Measurements from ENCODE around the gene CAMP. TPM values are rescaled to one million over a fixed set of nuclear protein-coding genes. Genes with fewer than 3 reads are reported as not detected.

The CAMP gene
- total and polyA plus RNA-seq, 2 donors (not counting 1 experiment from before 2014, with no cell fraction given): not detected

- Histone ChIP-seq H3K4me2 (ENCODE audit: extremely low read depth, insufficient read depth, low read length) (no peak overlapping the region), H3K9me3 (ENCODE audit: control insufficient read depth, insufficient read depth, low read depth, low read length) (no peaks in the 10 kb centered on the region), H3K27me3 (ENCODE audit: control insufficient read depth, insufficient read depth, low read length) (no peaks in the 10 kb centered on the region), H3K27ac (ENCODE audit: insufficient read depth, low read length) (no peak overlapping the region), H3K36me3 (ENCODE audit: control insufficient read depth, insufficient read depth, low read length) (no peaks in the 10 kb centered on the region), H3K9ac (ENCODE audit: insufficient read depth, low read length) (no peak overlapping the region), H3K4me1 (ENCODE audit: control insufficient read depth, extremely low read depth, insufficient read depth, low read length) (no peaks in the 10 kb centered on the region), H2AFZ (ENCODE audit: low read length) (no peak overlapping the region), H4K20me1 (ENCODE audit: control insufficient read depth, extremely low read depth, insufficient read depth, low read length) (no peaks in the 10 kb centered on the region), H3K79me2 (ENCODE audit: control insufficient read depth, insufficient read depth, low read length) (no peaks in the 10 kb centered on the region), H3K4me3 (replicated peaks in 1 of 4; ENCODE audit: control extremely low read depth in 1 of 4, insufficient read depth in 1 of 4, low read depth in 3 of 4, low read length in 4 of 4) (no peak overlapping the region)
- TF ChIP-seq, protein P1, sequence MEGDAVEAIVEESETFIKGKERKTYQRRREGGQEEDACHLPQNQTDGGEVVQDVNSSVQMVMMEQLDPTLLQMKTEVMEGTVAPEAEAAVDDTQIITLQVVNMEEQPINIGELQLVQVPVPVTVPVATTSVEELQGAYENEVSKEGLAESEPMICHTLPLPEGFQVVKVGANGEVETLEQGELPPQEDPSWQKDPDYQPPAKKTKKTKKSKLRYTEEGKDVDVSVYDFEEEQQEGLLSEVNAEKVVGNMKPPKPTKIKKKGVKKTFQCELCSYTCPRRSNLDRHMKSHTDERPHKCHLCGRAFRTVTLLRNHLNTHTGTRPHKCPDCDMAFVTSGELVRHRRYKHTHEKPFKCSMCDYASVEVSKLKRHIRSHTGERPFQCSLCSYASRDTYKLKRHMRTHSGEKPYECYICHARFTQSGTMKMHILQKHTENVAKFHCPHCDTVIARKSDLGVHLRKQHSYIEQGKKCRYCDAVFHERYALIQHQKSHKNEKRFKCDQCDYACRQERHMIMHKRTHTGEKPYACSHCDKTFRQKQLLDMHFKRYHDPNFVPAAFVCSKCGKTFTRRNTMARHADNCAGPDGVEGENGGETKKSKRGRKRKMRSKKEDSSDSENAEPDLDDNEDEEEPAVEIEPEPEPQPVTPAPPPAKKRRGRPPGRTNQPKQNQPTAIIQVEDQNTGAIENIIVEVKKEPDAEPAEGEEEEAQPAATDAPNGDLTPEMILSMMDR (conservative IDR thresholded peaks at IDR 0.05 in 1 of 2, IDR thresholded peaks at IDR 0.05 in 1 of 2; ENCODE audit: low read depth in 1 of 2, low read length in 2 of 2): no peak
- TF ChIP-seq EZH2 (IDR thresholded peaks at IDR 0.05; ENCODE audit: low read length, missing control alignments): no peak
- no peak for DNase-seq (ENCODE audit: low read depth in 2 of 2)
Measured at GRCh38 chr3:48267782-48268181, 44.5 kb downstream of the CAMP start.

DNA sequence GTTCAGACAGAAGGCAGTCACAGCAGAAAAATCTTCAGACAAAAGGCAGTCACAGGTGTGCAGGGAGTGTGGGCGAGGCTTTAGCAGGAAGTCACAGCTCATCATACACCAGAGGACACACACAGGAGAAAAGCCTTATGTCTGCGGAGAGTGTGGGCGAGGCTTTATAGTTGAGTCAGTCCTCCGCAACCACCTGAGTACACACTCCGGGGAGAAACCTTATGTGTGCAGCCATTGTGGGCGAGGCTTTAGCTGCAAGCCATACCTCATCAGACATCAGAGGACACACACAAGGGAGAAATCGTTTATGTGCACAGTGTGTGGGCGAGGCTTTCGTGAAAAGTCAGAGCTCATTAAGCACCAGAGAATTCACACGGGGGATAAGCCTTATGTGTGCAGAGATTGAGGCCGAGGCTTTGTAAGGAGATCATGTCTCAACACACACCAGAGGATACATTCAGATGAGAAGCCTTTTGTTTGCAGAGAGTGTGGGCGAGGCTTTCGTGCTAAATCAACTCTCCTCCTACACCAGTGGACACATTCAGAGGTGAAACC, 45.2 kb downstream of the CAMP start:
- Histone ChIP-seq H3K4me2 (ENCODE audit: extremely low read depth, insufficient read depth, low read length) (no peak overlapping the region), H3K9ac (ENCODE audit: insufficient read depth, low read length) (no peak overlapping the region), H3K4me3 (replicated peaks in 1 of 4; ENCODE audit: control extremely low read depth in 1 of 4, insufficient read depth in 1 of 4, low read depth in 3 of 4, low read length in 4 of 4) (no peak overlapping the region), H3K27me3 (ENCODE audit: control insufficient read depth, insufficient read depth, low read length) (no peaks in the 10 kb centered on the region), H2AFZ (ENCODE audit: low read length) (no peak overlapping the region), H3K4me1 (ENCODE audit: control insufficient read depth, extremely low read depth, insufficient read depth, low read length) (no peaks in the 10 kb centered on the region), H3K9me3 (ENCODE audit: control insufficient read depth, insufficient read depth, low read depth, low read length) (no peaks in the 10 kb centered on the region), H3K79me2 (ENCODE audit: control insufficient read depth, insufficient read depth, low read length) (no peaks in the 10 kb centered on the region), H3K27ac (ENCODE audit: insufficient read depth, low read length) (no peak overlapping the region), H4K20me1 (ENCODE audit: control insufficient read depth, extremely low read depth, insufficient read depth, low read length) (no peaks in the 10 kb centered on the region), H3K36me3 (ENCODE audit: control insufficient read depth, insufficient read depth, low read length) (no peaks in the 10 kb centered on the region)
- peak in 1 of 2 donors; percentile 22 for DNase-seq (ENCODE audit: low read depth in 2 of 2)
- TF ChIP-seq, protein P1 (conservative IDR thresholded peaks at IDR 0.05 in 1 of 2, IDR thresholded peaks at IDR 0.05 in 1 of 2; ENCODE audit: low read depth in 1 of 2, low read length in 2 of 2): no peak
- no peak for TF ChIP-seq EZH2 (IDR thresholded peaks at IDR 0.05; ENCODE audit: low read length, missing control alignments)

DNA sequence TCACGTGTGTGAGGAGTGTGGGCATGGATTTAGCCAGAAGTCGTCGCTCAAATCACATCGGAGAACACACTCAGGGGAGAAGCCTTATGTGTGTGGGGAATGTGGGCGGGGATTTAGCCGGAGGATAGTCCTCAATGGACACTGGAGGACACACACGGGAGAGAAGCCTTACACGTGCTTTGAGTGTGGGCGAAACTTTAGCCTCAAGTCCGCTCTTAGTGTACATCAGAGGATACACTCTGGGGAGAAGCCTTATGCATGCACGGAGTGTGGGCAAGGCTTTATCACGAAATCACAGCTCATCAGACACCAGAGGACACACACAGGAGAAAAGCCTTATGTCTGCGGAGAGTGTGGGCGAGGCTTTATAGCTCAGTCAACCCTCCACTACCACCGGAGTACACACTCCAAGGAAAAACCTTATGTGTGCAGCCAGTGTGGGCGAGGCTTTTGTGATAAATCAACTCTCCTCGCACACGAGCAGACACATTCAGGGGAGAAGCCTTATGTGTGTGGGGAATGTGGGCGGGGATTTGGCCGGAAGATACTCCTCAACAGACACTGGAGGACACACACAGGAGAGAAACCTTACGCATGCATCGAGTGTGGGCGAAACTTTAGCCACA, 45.8 kb downstream of the CAMP start:
- no peaks in the 10 kb centered on the region for H4K20me1 ChIP-seq (ENCODE audit: control insufficient read depth, extremely low read depth, insufficient read depth, low read length)
- DNase-seq (ENCODE audit: low read depth in 2 of 2): peak in 1 of 2 donors; percentile 42
- no peaks in the 10 kb centered on the region for H3K36me3 ChIP-seq (ENCODE audit: control insufficient read depth, insufficient read depth, low read length)
- no peaks in the 10 kb centered on the region for H3K4me1 ChIP-seq (ENCODE audit: control insufficient read depth, extremely low read depth, insufficient read depth, low read length)
- no peaks in the 10 kb centered on the region for H3K27me3 ChIP-seq (ENCODE audit: control insufficient read depth, insufficient read depth, low read length)
- no peak for TF ChIP-seq EZH2 (IDR thresholded peaks at IDR 0.05; ENCODE audit: low read length, missing control alignments)
- TF ChIP-seq, protein P1 (conservative IDR thresholded peaks at IDR 0.05 in 1 of 2, IDR thresholded peaks at IDR 0.05 in 1 of 2; ENCODE audit: low read depth in 1 of 2, low read length in 2 of 2): no peak
- H3K9me3 ChIP-seq (ENCODE audit: control insufficient read depth, insufficient read depth, low read depth, low read length): no peaks in the 10 kb centered on the region
- no peaks in the 10 kb centered on the region for H3K79me2 ChIP-seq (ENCODE audit: control insufficient read depth, insufficient read depth, low read length)
- no peak overlapping the region for H2AFZ ChIP-seq (ENCODE audit: low read length)
- no peak overlapping the region for H3K9ac ChIP-seq (ENCODE audit: insufficient read depth, low read length)
- H3K27ac ChIP-seq (ENCODE audit: insufficient read depth, low read length): no peak overlapping the region
- H3K4me2 ChIP-seq (ENCODE audit: extremely low read depth, insufficient read depth, low read length): no peak overlapping the region
- H3K4me3 ChIP-seq (replicated peaks in 1 of 4; ENCODE audit: control extremely low read depth in 1 of 4, insufficient read depth in 1 of 4, low read depth in 3 of 4, low read length in 4 of 4): no peak overlapping the region
